Measurements from ENCODE around the gene ATRX.
"Not testable (repeated sequence)": the region's sequence is repeated elsewhere in the genome, so short reads cannot be mapped to it uniquely, and the experiment has no call there.

Gene ATRX

GRCh38 chrX:77527233-77528001 is 258.6 kb downstream of the ATRX start:
- DNase-seq (ENCODE audit: low read depth, low spot score): no peak
- H3K4me3 ChIP-seq (ENCODE audit: low read depth, low read length): no peak overlapping the region
- TF ChIP-seq, protein P1, sequence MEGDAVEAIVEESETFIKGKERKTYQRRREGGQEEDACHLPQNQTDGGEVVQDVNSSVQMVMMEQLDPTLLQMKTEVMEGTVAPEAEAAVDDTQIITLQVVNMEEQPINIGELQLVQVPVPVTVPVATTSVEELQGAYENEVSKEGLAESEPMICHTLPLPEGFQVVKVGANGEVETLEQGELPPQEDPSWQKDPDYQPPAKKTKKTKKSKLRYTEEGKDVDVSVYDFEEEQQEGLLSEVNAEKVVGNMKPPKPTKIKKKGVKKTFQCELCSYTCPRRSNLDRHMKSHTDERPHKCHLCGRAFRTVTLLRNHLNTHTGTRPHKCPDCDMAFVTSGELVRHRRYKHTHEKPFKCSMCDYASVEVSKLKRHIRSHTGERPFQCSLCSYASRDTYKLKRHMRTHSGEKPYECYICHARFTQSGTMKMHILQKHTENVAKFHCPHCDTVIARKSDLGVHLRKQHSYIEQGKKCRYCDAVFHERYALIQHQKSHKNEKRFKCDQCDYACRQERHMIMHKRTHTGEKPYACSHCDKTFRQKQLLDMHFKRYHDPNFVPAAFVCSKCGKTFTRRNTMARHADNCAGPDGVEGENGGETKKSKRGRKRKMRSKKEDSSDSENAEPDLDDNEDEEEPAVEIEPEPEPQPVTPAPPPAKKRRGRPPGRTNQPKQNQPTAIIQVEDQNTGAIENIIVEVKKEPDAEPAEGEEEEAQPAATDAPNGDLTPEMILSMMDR (IDR thresholded peaks at IDR 0.05; ENCODE audit: low read depth, low read length): no peak
- in situ Hi-C loops (cut with HindIII; ENCODE audit: low sequenced_read_pairs): no loop called here

- DNase-seq (ENCODE audit: low read depth, low spot score): no peak
- in situ Hi-C loops (cut with HindIII; ENCODE audit: low sequenced_read_pairs): no loop called here
- TF ChIP-seq, protein P1 (IDR thresholded peaks at IDR 0.05; ENCODE audit: low read depth, low read length): no peak
- H3K4me3 ChIP-seq (ENCODE audit: low read depth, low read length): no peak overlapping the region
Observed at GRCh38 chrX:77519765-77520164, 266.3 kb downstream of the ATRX start.

GRCh38 chrX:77514177-77514576 is 271.8 kb downstream of the ATRX start:
- in situ Hi-C loops (cut with HindIII; ENCODE audit: low sequenced_read_pairs): no loop called here
- H3K4me3 ChIP-seq (ENCODE audit: low read depth, low read length): no peak overlapping the region
- TF ChIP-seq, protein P1 (IDR thresholded peaks at IDR 0.05; ENCODE audit: low read depth, low read length): no peak
- no peak for DNase-seq (ENCODE audit: low read depth, low spot score)

GRCh38 chrX:77510007-77510406 is 276.0 kb downstream of the ATRX start:
- H3K4me3 ChIP-seq (ENCODE audit: low read depth, low read length): no peak overlapping the region
- DNase-seq (ENCODE audit: low read depth, low spot score): no peak
- in situ Hi-C loops (cut with HindIII; ENCODE audit: low sequenced_read_pairs): no loop called here
- TF ChIP-seq, protein P1 (IDR thresholded peaks at IDR 0.05; ENCODE audit: low read depth, low read length): no peak

DNA sequence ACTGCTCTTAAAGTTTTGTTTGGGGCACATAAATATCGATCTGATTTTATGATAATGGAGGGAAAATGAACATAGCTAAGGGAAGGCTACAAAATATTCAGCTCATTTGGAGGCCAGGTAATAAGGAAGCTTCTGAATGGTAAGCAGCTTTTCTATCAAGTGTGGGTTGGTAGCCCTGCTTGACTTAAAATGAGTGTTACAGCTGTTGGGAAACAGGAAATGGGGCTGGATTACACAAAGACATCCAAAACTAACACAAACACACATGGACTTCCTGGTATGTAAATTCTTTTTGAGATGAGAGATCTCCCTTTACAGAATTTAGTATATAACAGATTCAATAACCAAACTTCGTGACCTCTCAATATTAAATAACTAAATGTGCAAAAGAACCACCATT is 280.8 kb downstream of the ATRX start:
- TF ChIP-seq, protein P1 (IDR thresholded peaks at IDR 0.05; ENCODE audit: low read depth, low read length): no peak
- H3K4me3 ChIP-seq (ENCODE audit: low read depth, low read length): no peak overlapping the region
- DNase-seq (ENCODE audit: low read depth, low spot score): peak; percentile 25
- in situ Hi-C loops (cut with HindIII; ENCODE audit: low sequenced_read_pairs): no loop called here

DNA sequence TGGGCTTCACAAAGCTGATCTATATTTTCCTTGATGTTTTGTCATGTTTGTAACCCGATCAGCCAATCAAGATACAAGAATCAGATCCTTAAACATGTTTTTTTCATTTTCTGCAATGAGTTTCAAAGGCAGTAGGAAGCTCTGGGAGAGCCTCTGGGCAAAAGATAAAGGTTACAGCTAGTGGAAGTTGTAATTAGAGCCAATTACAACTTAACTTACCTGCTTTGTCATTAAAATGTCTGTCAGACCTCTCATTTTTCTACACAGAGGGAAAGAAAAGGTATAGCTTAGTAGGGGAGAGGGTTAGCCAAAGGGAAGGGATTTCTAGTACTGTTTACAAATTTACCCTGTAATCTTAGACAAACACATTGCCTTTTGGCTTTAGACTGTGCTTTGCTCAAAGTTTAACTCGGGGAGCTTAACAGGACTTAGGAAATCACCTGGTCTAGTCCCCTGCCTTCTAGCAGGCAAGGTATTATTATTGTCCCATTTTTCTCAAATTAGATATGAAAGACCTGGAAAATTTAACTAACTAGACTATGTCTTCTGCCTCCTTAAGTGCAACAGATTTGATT is 283.0 kb downstream of the ATRX start:
- in situ Hi-C loops (cut with HindIII; ENCODE audit: low sequenced_read_pairs): no loop called here
- no peak overlapping the region for H3K4me3 ChIP-seq (ENCODE audit: low read depth, low read length)
- TF ChIP-seq, protein P1 (IDR thresholded peaks at IDR 0.05; ENCODE audit: low read depth, low read length): no peak
- DNase-seq (ENCODE audit: low read depth, low spot score): no peak

GRCh38 chrX:77500164-77500563 is 285.9 kb downstream of the ATRX start:
- in situ Hi-C loops (cut with HindIII; ENCODE audit: low sequenced_read_pairs); DNase-seq (ENCODE audit: low read depth, low spot score); H3K4me3 ChIP-seq (ENCODE audit: low read depth, low read length): not testable (repeated sequence)
